ENCODE results near the gene IBTK.
"Not testable (repeated sequence)": the region's sequence is repeated elsewhere in the genome, so short reads cannot be mapped to it uniquely, and the experiment has no call there.

Gene IBTK

GRCh38 chr6:82246802-82247504, 591 bp downstream of the IBTK start:
- DNase-seq: peak in 1 of 2 experiments; percentile 7

GRCh38 chr6:82246370-82246769, 1.2 kb downstream of the IBTK start:
- DNase-seq: no peak

GRCh38 chr6:82245376-82245775, 2.2 kb downstream of the IBTK start:
- no peak for DNase-seq

GRCh38 chr6:82243884-82244283, 3.7 kb downstream of the IBTK start:
- no peak for DNase-seq

GRCh38 chr6:82240186-82240585, 7.4 kb downstream of the IBTK start:
- no peak for DNase-seq

GRCh38 chr6:82239597-82239996, 7.9 kb downstream of the IBTK start:
- no peak for DNase-seq

- no peak for DNase-seq
Observed at GRCh38 chr6:82237013-82237412, 10.5 kb downstream of the IBTK start.

GRCh38 chr6:82227770-82228169, 19.8 kb downstream of the IBTK start:
- no peak for DNase-seq

- DNase-seq: no peak
Observed at GRCh38 chr6:82220167-82220566, 27.4 kb downstream of the IBTK start.

GRCh38 chr6:82217018-82217586, 30.4 kb downstream of the IBTK start:
- DNase-seq: no peak

GRCh38 chr6:82216549-82216948, 31.0 kb downstream of the IBTK start:
- no peak for DNase-seq

- DNase-seq: no peak
Observed at GRCh38 chr6:82211326-82211725, 36.2 kb downstream of the IBTK start.

- no peak for DNase-seq
Observed at GRCh38 chr6:82208913-82209312, 38.6 kb downstream of the IBTK start.

GRCh38 chr6:82205930-82206392, 41.6 kb downstream of the IBTK start:
- no peak for DNase-seq

- DNase-seq: no peak
Observed at GRCh38 chr6:82204020-82204419, 43.5 kb downstream of the IBTK start.

- no peak for DNase-seq
Observed at GRCh38 chr6:82197784-82198183, 49.8 kb downstream of the IBTK start.

- not testable (repeated sequence) for DNase-seq
Observed at GRCh38 chr6:82197245-82197644, 50.3 kb downstream of the IBTK start.

- DNase-seq: no peak
Observed at GRCh38 chr6:82196161-82196560, 51.4 kb downstream of the IBTK start.

GRCh38 chr6:82195619-82196018, 51.9 kb downstream of the IBTK start:
- DNase-seq: no peak

GRCh38 chr6:82185948-82186535, 61.5 kb downstream of the IBTK start:
- no peak for DNase-seq

- no peak for DNase-seq
Observed at GRCh38 chr6:82183642-82184282, 63.8 kb downstream of the IBTK start.

GRCh38 chr6:82182756-82183155, 64.8 kb downstream of the IBTK start:
- DNase-seq: no peak

- DNase-seq: no peak
Observed at GRCh38 chr6:82179415-82179814, 68.1 kb downstream of the IBTK start.

- no peak for DNase-seq
Observed at GRCh38 chr6:82178759-82179112, 68.8 kb downstream of the IBTK start.

Data from activated CD4-positive, alpha-beta T cell treated with anti-CD3 and anti-CD28 coated beads, Interleukin-2, amount 50 U/mL, for 4 hours (primary cell).